ENCODE results near the gene CFC1B. TPM values are rescaled to one million over a fixed set of nuclear protein-coding genes. Genes with fewer than 3 reads are reported as not detected.

The CFC1B gene
- total RNA-seq, 1 donor from 2014 or later = not detected

Other genes with a start within 250 kb of the CFC1B start
- 169 and 184 TPM in 2 replicates for gene IMP4, start 178.3 kb upstream of the CFC1B start, total RNA-seq
- 66.9 and 68.9 TPM in 2 replicates for gene PTPN18, start 165.2 kb upstream of the CFC1B start, total RNA-seq
- gene POTEI, start 11.9 kb upstream of the CFC1B start, total RNA-seq = not detected in 2 replicates
- not detected in 2 replicates for gene CFC1, start 78.4 kb downstream of the CFC1B start, total RNA-seq
- not detected in 2 replicates for gene POTEJ, start 90.2 kb downstream of the CFC1B start, total RNA-seq
- gene GPR148, start 207.8 kb downstream of the CFC1B start, total RNA-seq = not detected in 2 replicates
- not detected in 2 replicates for gene AMER3, start 234.3 kb downstream of the CFC1B start, total RNA-seq

Measured in activated T-helper 1 cell treated with anti-CD3 and anti-CD28 coated beads, Interleukin-12 subunit alpha, Interleukin-12 subunit beta, Interleukin-2, Interleukin-4 antibody, amounts not matched to agents 30 ng/mL and 10 ng/mL and 1 ng/mL, durations not matched to agents 14 hours and 24 hours and 36 hours (primary cell).